Measurements from ENCODE around the gene SLC6A18. TPM values are rescaled to one million over a fixed set of nuclear protein-coding genes. Genes with fewer than 3 reads are reported as not detected.

SLC6A18 gene
- total and polyA plus RNA-seq, 2 of the 13 experiments (the other 11 are each of a cell fraction or from before 2014, with no cell fraction given) = not detected

DNA sequence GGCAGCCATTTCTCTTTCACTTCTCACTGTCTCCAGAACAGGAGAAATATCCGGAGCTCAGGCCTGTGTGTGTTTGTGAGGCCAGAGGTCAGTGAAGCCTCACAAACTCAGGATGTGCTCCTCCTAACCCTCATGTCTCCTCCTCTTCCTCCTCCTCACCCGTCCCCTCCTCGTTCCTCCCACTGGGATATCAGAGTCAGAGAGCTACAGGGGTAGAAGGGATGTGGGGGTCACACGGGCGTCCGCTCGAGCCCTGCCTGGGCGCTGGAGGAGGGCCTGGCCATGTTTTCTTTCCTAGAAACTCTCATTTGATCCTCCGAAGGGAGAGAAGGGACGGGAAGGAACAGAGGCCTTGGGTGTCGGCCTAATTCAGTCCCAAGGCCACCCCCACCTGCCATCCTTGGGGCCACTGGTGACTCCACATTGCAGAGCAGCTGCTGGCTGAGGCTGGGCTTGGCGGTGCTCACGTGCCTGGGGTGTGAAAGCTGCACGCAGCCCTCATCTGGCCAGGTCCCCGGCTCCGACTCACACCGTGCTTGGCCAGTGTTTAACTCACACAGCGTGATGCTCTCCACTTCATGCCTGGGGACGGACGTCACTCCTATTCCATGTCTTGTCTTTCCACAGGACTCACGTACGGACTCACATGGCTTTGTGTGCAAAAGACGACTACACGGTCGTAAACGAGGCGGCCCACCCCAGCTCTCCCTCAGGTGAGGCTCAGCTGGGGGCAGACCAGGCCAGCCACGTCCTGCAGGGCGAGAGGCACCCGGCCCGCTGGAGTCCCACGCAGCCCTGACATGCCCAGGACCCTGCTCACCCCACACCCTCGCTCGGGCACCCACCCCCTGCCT lies 46.4 kb upstream of the SLC6A18 start (continued):
- TF ChIP-seq, protein P1, sequence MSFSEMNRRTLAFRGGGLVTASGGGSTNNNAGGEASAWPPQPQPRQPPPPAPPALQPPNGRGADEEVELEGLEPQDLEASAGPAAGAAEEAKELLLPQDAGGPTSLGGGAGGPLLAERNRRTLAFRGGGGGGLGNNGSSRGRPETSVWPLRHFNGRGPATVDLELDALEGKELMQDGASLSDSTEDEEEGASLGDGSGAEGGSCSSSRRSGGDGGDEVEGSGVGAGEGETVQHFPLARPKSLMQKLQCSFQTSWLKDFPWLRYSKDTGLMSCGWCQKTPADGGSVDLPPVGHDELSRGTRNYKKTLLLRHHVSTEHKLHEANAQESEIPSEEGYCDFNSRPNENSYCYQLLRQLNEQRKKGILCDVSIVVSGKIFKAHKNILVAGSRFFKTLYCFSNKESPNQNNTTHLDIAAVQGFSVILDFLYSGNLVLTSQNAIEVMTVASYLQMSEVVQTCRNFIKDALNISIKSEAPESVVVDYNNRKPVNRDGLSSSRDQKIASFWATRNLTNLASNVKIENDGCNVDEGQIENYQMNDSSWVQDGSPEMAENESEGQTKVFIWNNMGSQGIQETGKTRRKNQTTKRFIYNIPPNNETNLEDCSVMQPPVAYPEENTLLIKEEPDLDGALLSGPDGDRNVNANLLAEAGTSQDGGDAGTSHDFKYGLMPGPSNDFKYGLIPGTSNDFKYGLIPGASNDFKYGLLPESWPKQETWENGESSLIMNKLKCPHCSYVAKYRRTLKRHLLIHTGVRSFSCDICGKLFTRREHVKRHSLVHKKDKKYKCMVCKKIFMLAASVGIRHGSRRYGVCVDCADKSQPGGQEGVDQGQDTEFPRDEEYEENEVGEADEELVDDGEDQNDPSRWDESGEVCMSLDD (CRISPR knock-in tag; IDR thresholded peaks at IDR 0.05; ENCODE audit: borderline replicate concordance) = no peak
- TF ChIP-seq ZFY (CRISPR knock-in tag; IDR thresholded peaks at IDR 0.05) (peak; percentile 73), ZNF747 (CRISPR knock-in tag; IDR thresholded peaks at IDR 0.05; ENCODE audit: borderline replicate concordance) (peak; percentile 27; the same call in 1 of the 2 replicates), SMARCC2 (IDR thresholded peaks at IDR 0.05) (no peak), ZNF883 (CRISPR knock-in tag; IDR thresholded peaks at IDR 0.05; ENCODE audit: not compliant biosample characterization) (no peak), SOX6 (IDR thresholded peaks at IDR 0.05) (no peak), SOX6 (CRISPR knock-in tag; IDR thresholded peaks at IDR 0.05) (0 out of 2 replicates have a peak, but pooled peaks have one; percentile 18), NR2C2 (CRISPR knock-in tag; IDR thresholded peaks at IDR 0.05; ENCODE audit: borderline replicate concordance) (peak; percentile 29; the same call in 1 of the 2 replicates), ZNF83 (CRISPR knock-in tag; IDR thresholded peaks at IDR 0.05; ENCODE audit: borderline replicate concordance) (no peak), NR1H2 (CRISPR knock-in tag; IDR thresholded peaks at IDR 0.05; ENCODE audit: borderline replicate concordance, low read depth) (0 out of 2 replicates have a peak, but pooled peaks have one; percentile 30), ZNF33B (CRISPR knock-in tag; IDR thresholded peaks at IDR 0.05) (0 out of 2 replicates have a peak, but pooled peaks have one; percentile 9), ZNF138 (CRISPR knock-in tag; IDR thresholded peaks at IDR 0.05; ENCODE audit: low read depth) (no peak), ZNF343 (CRISPR knock-in tag; IDR thresholded peaks at IDR 0.05) (no peak), RARA (CRISPR knock-in tag; IDR thresholded peaks at IDR 0.05) (0 out of 2 replicates have a peak, but pooled peaks have one; percentile 13), BHLHE40 (IDR thresholded peaks at IDR 0.05; ENCODE audit: low read length) (peak; percentile 90), EED (CRISPR knock-in tag; IDR thresholded peaks at IDR 0.05) (no peak; the same call in 1 of the 2 replicates), ZNF878 (CRISPR knock-in tag; IDR thresholded peaks at IDR 0.05) (peak; percentile 63; the same call in 1 of the 2 replicates), HNRNPK (IDR thresholded peaks at IDR 0.05; ENCODE audit: low read depth, low read length, poor library complexity, severe bottlenecking) (no peak), MYC (CRISPR knock-in tag; IDR thresholded peaks at IDR 0.05; ENCODE audit: borderline replicate concordance) (peak; percentile 62; the same call in 1 of the 2 replicates), ZNF644 (CRISPR knock-in tag; IDR thresholded peaks at IDR 0.05; ENCODE audit: low read depth) (0 out of 2 replicates have a peak, but pooled peaks have one; percentile 24)
- TF ChIP-seq, protein P2, sequence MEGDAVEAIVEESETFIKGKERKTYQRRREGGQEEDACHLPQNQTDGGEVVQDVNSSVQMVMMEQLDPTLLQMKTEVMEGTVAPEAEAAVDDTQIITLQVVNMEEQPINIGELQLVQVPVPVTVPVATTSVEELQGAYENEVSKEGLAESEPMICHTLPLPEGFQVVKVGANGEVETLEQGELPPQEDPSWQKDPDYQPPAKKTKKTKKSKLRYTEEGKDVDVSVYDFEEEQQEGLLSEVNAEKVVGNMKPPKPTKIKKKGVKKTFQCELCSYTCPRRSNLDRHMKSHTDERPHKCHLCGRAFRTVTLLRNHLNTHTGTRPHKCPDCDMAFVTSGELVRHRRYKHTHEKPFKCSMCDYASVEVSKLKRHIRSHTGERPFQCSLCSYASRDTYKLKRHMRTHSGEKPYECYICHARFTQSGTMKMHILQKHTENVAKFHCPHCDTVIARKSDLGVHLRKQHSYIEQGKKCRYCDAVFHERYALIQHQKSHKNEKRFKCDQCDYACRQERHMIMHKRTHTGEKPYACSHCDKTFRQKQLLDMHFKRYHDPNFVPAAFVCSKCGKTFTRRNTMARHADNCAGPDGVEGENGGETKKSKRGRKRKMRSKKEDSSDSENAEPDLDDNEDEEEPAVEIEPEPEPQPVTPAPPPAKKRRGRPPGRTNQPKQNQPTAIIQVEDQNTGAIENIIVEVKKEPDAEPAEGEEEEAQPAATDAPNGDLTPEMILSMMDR (CRISPR knock-in tag; IDR thresholded peaks at IDR 0.05) = 0 out of 2 replicates have a peak, but pooled peaks have one; percentile 18
- TF ChIP-seq, protein P3, sequence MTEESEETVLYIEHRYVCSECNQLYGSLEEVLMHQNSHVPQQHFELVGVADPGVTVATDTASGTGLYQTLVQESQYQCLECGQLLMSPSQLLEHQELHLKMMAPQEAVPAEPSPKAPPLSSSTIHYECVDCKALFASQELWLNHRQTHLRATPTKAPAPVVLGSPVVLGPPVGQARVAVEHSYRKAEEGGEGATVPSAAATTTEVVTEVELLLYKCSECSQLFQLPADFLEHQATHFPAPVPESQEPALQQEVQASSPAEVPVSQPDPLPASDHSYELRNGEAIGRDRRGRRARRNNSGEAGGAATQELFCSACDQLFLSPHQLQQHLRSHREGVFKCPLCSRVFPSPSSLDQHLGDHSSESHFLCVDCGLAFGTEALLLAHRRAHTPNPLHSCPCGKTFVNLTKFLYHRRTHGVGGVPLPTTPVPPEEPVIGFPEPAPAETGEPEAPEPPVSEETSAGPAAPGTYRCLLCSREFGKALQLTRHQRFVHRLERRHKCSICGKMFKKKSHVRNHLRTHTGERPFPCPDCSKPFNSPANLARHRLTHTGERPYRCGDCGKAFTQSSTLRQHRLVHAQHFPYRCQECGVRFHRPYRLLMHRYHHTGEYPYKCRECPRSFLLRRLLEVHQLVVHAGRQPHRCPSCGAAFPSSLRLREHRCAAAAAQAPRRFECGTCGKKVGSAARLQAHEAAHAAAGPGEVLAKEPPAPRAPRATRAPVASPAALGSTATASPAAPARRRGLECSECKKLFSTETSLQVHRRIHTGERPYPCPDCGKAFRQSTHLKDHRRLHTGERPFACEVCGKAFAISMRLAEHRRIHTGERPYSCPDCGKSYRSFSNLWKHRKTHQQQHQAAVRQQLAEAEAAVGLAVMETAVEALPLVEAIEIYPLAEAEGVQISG (CRISPR knock-in tag; IDR thresholded peaks at IDR 0.05) = peak; percentile 32; the same call in 1 of the 2 replicates

All from HepG2 (cell line).